GM12891 (cell line): ENCODE data around the gene MSMO1.

Experiments used
- PAX5 ChIP-seq: IDR thresholded peaks from 2 replicates; pipeline ENCODE4 v1.6.1; 2011; ENCODE audit warnings: low read length, moderate library complexity, mild to moderate bottlenecking; ENCODE audit not compliant: insufficient read depth, severe bottlenecking
- POLR2A ChIP-seq: IDR thresholded peaks from 2 replicates; pipeline ENCODE4 v1.6.1; 2011; ENCODE audit warnings: low read depth, low read length, control low read depth
- POLR2AphosphoS5 ChIP-seq: IDR thresholded peaks from 2 replicates; pipeline ENCODE4 v1.6.1; 2011; ENCODE audit warnings: low read depth, low read length, control low read depth
- TAF1 ChIP-seq: IDR thresholded peaks from 2 replicates; pipeline ENCODE4 v1.6.1; 2011; ENCODE audit warnings: low read depth, low read length, control low read depth

DNA sequence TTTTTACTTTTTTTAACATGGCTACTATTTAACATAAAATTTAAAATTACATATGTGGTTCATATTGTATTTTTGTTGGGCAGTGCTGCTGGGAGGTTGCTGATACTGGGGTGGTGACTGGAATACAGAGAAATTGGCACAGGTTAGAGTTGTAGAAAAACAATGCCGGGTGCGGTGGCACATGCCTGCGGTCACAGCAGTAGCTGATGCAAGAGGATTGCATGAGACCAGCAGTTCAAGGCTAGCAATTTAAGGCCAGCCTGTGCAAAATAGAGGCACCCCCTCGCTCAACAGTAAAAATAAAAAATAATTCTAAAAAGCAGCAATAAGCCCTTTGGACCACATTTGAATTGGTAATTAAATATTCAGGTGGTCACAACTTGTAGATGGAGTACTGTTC, 39.6 kb downstream of the MSMO1 start:
- TF ChIP-seq POLR2AphosphoS5 (no peak), POLR2A (no peak), TAF1 (no peak), PAX5 (no peak)
